ENCODE measurements around the gene VEGFC.

- TF ChIP-seq CTCF (optimal IDR thresholded peaks at IDR 0.05 in 1 of 3, IDR thresholded peaks at IDR 0.05 in 1 of 3, conservative IDR thresholded peaks at IDR 0.05 in 1 of 3; ENCODE audit: extremely low read depth in 1 of 3, insufficient read depth in 2 of 3, low read length in 3 of 3) (no peak), EZH2 (IDR thresholded peaks at IDR 0.05; ENCODE audit: low read length) (no peak)
These were observed 48.6 kb downstream of the VEGFC start for GRCh38 chr4:176744091-176744490.

All from keratinocyte (primary cell).